ENCODE measurements around the gene MLXIP.
"Not testable (repeated sequence)": the region's sequence is repeated elsewhere in the genome, so short reads cannot be mapped to it uniquely, and the experiment has no call there.

Gene MLXIP

DNA sequence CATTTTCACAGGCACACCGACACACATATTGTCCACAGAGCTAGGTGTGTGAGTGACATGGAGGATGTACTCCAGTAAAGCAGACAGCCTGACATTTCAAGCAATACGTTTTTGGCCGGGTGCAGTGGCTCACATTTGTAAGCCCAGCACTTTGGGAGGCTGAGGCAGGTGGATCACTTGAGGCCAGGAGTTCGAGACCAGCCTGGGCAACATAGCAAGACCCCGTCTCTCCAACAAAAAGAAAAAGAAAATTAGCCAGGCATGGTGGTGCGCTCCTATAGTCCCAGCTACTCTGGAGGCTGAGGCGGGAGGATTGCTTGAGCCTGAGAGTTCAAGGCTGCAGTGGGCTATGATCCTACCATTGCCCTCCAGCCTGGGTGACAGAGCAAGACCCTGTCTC lies 22.1 kb upstream of the MLXIP start:
- not testable (repeated sequence) for DNase-seq

DNA sequence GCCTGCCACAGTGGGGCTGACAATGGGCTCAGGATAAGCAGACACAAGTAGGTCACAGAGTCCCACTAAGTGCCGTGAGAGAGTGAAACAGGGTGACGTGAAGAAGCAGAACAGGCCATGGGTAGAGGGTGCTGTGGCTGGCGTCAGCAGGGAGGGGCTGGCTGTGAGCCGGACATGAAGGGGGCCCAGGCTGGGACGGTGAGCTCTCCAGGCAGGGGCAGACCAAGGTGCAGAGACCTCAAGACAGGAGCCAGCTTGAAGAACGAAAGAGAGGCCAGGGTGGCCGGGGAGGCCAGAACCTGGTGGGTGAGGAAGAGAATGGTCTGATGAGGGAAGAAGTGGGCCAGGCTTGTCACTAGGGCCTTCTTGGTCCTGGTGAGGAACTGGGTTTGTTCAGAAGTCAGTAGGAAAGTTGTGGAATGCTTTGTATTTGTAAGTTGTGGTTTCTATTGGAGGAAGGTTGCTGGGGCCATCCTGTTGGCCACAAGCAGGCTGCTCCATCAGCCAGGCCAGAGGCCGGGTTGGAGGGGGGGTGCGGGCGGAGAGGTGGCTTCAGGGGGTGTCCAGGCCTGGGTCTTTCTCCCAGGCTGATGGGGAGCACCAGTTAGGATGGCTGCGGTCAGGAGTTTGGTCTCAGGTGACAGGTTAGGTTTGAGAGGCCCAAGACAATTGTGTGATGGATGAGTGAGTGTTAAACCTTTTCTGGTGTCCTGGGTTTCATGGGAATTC lies 21.4 kb upstream of the MLXIP start:
- DNase-seq, result no peak

DNA sequence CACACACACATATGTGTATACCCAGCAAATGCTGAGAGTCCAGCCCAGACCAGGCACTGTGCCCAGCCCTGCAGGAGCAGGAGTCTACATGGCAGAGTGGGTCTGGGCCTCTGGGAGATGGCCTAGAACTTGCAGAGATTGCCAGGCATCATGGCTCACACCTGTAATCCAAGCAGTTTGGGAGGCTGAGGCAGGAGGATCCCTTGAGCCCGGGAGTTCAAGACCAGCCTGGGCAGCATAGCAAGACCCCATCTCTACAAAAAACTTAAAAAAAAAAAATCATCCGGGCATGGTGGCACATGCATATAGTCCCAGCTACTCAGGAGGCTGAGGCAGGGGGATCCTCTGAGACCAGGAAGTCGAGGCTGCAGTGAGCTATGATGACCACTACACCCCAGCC lies 20.8 kb upstream of the MLXIP start:
- DNase-seq, result no peak

DNA sequence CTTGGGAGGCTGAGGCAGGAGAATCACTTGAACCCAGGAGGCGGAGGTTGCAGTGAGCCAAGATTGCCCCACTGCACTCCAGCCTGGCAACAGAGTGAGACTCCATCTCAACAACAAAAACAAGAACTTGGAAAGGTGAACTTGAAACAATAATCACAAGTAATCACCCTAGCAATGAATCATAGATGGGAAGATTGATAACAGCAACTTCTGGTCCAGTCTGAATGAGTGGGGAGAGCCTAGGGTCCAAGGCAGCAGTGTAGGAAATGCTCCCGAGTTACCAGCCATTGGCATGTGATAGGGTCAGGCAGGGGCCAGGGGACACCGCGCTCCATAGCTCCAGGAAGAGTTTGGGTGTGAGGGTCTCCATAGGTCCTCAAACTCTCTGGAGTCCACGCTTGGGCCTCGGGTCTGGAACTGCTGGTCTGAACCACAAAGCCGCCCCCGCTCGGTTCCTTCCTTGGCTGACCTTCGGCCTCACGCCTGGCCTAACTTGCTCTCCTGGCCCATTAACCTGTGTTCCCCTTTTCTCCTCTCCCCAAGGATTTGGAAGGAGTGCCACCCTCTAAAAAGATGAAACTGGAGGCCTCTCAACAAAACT lies 19.9 kb upstream of the MLXIP start:
- DNase-seq, result no peak

DNA sequence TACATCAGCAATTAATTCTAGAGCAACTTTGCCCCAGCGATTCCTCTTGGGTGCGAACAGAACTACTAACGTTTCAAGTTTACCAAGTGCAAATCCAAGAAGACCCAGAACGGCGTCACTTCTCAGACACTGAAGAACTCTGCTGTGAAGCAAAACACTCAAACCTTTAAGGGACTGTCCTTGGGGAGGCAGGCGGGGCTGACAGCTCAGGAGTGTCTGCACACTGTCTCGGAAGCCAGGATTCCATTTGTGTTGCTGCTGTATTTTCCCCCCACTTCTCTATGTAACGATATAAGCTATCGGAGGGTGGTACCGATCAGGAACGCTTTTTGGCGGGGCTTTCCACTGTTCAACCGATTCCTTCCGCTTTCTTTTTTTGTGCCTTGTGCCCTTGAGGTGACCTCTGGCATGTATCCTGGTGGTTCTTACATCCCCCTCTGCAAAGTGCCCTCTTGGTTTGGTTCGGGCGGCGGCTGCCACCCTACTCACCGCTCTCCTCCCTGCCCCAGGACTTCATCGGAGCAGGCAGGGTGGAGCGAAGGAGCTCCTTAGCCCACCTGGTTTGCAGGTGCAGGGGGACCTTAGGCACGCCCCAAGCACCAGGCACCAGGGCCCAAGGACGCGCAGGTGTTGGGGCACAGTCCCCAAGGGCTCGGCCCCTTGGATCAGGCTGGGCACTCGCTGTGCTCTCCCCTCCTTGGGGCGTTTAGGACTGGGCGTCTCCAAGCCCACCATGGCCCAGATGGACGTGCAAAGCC lies 19.2 kb upstream of the MLXIP start:
- no peak for DNase-seq

DNA sequence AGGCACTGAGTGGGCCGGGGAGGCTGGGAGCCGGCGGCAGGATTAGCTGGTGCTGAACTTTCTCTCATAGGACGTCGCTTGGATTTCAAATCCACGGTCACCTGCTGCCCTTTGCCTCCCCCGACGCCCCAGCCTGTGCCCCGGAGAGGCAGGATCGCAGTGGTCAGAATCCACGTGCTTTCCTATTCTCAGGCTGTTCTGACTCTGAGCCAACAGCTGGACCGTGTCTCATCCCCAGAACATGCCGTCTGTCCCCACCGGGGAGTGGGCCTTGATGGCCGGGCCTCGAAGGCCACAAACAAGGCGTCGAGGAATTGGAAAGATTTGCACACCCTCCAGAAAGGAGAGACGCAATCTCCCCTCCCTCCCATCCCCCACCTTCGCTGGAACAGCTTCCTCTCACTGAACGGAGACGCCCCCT lies 18.5 kb upstream of the MLXIP start:
- DNase-seq, result no peak

DNA sequence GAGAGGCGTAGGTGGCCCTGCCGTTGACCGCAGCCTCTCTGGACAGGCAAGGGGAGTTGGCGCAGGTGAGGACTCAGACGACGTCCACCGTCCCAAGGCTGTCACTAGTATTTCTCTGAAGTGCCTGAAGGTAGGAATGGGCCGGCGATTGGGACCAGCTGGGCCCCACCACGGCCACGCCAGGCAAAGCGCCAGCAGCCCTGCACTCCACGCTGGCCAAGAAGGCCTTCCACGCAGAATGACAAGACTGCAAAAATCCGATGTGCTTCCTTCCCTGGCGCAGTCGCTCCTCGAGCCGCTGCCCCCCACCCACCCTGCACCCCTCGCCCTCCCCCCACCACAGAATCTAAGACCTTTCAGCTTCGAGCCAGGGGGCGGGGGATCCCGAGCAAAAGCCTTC lies 17.3 kb upstream of the MLXIP start:
- DNase-seq, result no peak

DNA sequence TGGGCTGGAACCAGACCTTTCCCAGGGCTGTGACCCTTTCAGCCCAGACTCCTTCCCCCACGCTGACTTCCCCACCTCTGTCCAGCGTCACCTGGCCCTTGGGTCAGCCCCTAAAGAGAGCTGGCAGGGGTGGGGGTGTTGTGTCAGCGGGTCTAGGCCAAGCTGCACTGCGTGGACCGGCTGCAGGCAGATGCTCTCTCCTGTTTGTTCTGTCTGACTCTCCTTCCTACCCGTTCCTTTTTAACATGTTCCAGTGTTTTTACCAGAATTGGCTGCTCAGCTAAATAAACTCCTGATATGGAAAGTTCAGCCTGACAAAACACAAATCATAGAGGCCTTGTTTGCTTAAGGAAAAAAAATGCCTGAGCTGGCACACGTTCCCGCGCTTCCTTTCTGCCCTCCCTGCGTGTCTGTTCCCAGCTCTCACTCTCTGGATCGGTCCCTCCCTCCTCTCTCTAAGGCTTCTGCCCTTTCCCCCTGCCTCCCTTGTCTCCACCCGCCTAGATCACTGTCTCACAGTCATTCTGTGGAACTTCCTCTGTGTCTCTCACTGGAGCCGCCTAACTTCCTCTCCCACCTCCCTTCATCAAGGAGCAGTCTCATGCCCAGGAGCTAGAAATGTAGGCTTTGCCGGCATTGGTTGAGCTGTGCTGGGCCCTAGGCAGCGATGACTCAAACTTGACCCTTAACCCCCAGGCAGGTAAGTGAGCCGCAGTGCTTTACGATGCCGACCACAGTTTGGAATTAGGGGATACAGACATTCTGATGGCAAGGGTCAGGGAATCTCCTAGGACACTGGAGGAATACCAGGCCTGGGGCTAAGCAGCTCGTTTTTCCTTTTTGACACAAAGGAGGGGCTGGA lies 15.5 kb upstream of the MLXIP start:
- DNase-seq, result no peak

DNA sequence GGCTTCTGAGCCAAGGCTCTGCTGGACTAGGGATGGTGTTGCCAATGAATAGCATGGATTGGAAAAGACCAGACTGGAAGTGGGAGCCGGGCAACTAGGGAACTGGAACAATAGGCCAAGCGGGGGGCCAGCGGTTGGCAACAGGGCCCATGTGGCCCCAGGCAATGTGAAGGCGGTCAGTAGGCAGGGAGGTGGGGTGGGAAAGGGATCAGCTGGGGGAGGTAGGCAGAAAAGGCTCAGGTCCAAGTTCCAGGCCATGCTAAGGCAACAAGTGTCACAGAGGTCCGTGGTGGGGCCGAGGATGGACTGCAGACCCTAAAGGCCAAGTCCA lies 14.9 kb upstream of the MLXIP start:
- DNase-seq, result no peak

DNA sequence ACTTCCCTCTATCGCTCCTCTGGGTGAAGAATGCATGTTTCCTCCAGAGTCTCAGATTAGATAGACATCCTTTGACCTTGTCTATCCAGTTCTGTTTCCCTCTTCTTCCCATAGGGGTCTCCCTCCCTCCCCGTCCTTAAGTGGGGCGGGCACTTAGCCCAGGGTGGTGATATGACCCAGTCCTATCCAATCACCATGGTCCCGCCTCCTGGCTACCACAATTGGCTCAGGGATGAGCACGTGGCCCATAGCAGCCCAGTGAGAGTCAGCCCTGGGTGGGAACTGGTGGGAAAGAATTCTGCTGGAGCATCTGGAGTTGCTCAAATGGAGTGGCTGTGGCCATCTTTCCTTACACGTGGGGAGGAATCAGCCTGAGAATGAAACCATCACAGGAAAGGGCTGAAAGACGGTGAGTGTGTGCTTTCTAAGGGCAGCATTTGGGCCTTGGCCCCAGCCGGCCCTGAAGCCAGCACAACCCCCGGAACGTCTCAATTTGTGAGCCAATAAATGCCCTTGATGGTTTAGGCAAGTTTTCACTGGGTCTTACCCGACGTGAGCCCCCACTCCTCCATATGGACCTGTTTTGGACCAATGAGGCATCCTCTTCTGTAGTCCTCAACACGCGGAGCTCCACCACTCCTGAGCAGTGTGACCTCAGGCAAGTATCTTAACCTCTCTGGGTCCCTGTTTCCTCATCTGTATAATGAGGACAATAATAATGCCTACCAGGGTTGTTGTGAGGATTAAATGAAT lies 14.4 kb upstream of the MLXIP start:
- DNase-seq, result peak; percentile 20

DNA sequence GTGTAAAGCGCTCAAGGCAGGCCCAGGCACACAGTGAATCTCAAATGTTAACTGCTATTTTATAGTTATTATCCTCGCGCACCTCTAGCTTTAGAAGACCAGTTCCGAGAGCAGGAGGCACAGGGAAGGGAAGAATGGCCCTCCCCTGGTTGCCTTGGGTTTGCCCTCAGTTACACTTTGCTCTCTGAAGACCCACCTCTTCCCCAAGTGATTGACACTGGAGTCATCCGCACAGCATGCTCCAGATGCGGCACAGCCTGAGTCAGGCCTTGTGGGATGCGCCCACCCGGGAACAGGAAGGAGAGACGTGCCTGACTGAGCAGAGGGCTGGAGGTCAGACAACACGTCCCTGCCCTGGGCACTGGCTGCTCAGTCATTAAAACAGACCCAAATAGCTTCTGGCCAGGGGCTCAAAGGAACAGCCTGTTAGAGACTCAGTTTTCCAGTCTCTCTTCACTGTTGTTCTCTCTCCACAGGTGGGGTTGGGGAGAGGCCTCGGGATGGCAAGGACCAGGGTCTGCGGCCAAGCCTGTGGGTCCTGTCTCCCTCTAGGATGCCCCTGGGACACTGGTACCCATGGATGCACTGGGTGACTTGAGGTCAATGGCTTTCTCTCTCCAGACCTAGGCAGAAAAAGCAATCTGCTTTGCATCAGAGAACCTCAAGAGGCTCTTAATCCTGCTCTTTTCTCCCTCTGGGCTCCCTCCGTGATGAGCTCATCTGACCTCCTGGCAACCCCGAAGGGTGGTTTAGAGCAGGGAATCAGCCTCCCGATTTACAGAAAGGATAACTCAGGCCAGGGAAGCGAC lies 13.6 kb upstream of the MLXIP start:
- no peak for DNase-seq

DNA sequence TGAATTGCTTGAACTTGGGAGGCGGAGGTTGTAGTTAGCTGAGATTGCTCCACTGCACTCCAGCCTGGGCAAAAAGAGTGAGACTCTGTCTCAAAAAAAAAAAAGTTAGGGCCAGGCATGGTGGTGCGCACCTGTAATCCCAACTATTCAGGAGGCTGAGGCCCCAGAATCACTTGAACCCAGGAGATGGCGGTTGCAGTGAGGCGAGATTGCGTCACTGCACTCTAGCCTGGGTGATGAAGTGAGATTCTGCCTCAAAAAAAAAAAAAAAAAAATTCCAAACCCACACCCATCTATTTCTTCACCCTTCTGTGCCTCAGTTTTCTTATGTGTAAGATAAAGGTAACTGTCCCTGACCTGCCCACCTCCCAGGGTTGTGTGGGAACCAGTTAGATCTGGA lies 11.0 kb upstream of the MLXIP start:
- no peak for DNase-seq

DNA sequence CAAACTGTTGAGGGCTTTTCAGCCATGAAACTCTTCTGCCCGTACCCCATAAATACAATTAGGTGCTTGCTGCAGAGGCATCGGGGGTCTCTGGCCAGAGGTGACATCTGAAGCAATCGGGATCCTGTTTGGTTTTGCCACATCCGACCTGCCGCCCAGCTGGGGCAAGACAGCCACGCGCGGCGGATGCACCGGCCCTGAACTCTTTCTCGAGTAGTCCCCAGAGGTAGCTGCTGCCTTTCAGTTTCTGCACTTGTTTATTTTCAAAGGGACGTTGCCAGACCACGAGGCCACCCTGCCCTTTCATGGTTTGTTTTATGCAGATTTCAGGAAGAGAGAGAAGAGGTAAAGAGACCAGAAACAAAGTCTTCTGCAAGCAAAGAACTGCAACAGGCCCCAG lies 10.6 kb upstream of the MLXIP start:
- DNase-seq, result peak; percentile 29

DNA sequence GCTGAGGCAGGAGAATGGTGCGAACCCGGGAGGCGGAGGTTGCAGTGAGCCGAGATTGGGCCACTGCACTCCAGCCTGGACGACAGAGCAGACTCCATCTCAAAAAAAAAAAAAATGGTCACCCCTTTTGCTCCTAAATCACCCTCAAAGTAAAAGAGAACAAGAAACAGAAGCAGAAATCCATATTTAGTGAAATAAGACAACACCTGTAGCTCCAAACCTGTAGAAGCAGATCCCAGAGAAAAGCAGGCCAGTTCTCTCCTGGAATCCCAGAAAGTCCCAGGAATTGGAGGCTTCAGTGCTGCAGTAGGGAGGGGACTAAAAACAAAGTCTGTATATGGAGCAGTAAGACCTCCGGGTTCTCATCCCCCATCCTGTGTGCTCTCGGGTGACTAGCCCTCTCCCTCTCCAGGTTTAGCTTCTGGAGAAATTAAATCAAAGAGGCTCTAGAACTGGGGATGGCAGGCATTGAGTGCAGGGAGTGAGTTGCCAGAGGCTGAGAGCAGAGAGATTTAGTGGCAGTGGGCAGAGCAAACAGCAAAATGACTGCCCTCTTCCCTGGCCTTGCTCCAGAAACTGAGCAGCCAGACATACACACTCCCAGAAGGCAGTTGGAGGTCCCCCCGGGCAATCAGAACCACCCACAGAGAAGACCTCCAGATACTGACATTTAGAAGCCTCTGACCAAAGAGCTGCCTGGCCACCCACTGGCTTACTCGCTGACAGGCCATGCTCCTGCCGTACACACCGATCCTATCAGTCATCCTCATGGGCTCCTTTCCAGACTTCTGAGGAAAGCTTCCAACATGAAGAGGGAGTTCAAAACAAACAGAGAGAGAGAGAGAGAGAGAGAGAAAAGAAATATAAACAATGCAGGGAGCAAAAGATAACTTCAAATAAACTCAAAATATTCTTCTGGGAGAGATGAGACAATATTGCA lies 6.3 kb upstream of the MLXIP start:
- DNase-seq, result no peak

DNA sequence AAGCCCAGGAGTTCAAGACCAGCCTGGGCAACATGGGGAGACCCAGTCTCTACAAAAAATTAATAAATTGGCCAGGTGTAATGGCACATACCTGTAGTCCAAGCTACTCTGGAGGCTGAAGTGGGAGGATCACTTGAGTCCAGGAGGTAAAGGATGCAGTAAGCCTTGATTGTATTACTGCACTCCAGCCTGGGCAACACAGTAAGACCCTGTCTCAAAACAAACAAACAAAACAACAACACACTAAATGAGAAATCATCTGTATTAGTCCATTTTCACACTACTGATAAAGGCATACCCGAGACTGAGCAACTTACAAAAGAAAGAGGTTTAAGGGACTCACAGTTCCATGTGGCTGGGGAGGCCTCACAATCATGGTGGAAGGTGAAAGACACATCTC lies 4.7 kb upstream of the MLXIP start:
- no peak for DNase-seq

DNA sequence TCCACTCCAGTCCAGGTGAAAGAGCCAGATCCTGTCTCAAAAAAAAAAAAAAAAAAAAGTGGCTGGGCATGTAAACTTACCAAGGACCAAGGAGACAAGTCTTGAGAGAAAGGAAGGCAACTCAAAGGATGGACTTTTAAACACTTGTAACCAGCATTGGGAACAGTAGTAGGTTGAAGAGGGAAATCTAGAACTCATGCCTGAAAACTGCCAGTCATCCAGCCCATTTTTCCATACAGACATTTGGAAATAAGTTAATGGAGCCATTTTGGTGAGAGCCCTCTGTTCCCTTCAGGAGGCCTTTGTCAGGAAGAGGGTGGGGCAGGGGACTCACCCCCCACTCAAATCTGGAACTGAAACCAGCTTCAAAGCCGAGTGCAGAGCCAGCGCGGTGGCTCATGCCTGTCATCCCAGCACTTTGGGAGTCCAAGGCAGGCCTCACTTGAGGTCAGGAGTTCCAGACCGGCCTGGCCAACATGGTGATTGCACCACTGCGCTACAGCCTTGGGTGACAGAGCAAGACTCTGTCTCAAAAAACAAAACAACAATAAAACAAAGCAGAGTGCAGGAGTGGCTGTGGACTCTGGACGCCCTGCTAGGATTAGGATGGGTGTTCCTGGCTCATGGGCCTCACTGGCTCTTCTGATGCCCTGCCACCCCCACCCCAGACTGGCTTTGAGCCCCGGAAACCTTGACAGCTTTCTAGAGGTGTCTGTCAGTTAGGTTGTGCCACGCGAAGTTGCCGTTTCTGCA lies 1.6 kb upstream of the MLXIP start:
- no peak for DNase-seq

DNA sequence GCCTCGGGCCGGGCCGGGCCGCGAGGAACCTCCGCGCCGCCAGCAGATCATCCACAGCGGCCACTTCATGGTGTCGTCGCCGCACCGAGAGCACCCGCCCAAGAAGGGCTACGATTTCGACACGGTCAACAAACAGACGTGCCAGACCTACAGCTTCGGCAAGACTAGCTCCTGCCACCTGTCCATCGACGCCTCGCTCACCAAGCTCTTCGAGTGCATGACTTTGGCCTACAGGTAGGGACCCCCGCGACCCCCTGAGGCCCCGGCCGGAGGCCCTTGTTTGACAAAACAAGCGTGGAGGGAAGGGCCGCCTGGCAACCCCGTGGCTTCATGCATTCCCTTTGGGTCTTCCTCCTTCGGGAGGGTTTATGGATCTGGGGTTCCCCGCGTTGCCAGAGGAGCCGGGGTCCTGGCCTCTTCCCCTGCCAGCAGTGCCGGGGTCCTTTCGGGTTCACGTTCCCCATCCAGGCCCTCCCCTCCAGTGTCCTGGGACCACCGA lies 526 bp downstream of the MLXIP start:
- DNase-seq, result peak; percentile 33

DNA sequence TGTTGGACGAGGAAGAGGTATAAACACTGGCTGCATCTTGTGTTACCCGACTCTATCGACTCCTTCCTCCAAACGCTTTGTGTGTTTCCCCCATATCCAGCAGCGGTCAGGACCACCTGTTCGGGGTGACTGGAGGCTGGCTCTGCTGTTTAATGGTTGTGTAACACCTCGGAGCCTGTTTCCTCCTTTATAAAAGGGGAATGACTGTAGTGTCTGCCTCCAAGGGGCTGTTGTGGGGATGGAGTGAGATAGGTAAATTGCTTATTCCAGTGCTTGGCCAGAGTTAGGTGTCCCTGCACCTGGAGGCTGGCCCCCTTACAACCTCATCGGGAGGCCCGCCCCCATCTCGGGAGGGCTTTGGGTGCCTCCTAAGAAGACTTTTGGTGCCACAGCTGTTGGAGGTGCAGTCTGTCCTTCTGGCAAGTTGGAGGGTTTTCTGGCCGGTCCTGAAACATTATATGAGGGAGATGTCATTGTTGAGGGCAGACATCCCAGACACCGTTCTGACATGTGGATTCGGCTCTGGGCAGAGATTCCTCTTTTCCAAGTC lies 1.1 kb downstream of the MLXIP start:
- no peak for DNase-seq

Data from activated naive CD4-positive, alpha-beta T cell treated with Interleukin-2 at 50 U/mL for 16 hours (primary cell).